LNCaP clone FGC (cell line): ENCODE measurements around the gene MYO18B.

Experiments
- DNase-seq: peaks from one replicate; pipeline ENCODE4 v3.0.0-alpha.2; 2011; ENCODE audit warnings: low read depth
- H3K4me3 ChIP-seq: 2 replicates; pipeline ENCODE4 v1.5.1; 2011; ENCODE audit warnings: mild to moderate bottlenecking, low read depth, low read length, control low read depth
- TF ChIP-seq, protein P1 (sequence below): IDR thresholded peaks from 2 replicates; pipeline ENCODE4 v1.5.1; 2012; ENCODE audit warnings: mild to moderate bottlenecking; ENCODE audit not compliant: control insufficient read depth, insufficient read depth; ENCODE audit errors: extremely low read depth

Gene MYO18B

DNA sequence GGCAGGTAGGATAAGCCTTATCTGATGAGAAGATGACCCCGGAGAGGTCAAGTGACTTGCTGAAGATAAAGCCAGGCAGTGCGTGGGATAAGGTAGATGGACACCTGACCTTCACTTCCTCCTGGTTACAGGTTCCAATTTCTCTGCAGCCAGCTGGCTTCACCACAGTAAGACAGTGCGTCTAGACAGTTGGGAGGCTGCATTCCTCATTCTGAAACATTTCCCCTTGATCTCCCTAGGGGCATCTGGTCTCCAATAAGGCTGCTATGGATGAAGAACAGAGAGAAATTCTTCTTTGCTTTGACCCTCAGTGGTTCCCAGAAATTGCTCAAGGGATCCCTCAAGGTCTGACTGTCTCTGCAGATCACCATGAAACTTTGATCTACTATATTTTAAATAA is 211.3 kb downstream of the MYO18B start:
- H3K4me3 ChIP-seq = no peak overlapping the region
- TF ChIP-seq, protein P1, sequence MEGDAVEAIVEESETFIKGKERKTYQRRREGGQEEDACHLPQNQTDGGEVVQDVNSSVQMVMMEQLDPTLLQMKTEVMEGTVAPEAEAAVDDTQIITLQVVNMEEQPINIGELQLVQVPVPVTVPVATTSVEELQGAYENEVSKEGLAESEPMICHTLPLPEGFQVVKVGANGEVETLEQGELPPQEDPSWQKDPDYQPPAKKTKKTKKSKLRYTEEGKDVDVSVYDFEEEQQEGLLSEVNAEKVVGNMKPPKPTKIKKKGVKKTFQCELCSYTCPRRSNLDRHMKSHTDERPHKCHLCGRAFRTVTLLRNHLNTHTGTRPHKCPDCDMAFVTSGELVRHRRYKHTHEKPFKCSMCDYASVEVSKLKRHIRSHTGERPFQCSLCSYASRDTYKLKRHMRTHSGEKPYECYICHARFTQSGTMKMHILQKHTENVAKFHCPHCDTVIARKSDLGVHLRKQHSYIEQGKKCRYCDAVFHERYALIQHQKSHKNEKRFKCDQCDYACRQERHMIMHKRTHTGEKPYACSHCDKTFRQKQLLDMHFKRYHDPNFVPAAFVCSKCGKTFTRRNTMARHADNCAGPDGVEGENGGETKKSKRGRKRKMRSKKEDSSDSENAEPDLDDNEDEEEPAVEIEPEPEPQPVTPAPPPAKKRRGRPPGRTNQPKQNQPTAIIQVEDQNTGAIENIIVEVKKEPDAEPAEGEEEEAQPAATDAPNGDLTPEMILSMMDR = no peak
- no peak for DNase-seq

DNA sequence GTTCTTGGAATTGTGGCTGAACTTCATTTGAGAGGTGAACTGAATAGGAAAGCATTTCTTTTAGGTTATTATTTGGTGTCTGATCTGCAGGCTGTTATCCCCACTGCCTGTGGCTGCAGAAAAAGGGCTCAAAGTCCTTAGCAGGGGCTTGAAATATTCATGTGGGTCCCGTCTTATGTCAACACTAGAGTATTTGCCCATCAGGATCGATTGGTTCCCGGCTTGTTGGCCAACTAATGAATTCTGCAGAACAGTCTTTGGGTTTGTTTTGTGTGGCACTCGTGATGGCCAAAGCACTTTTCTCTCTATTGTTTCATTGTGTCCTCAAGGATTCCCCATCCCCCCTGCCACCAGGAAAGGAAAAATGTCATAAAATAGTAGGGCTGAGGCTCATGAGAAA is 211.9 kb downstream of the MYO18B start:
- TF ChIP-seq, protein P1 = no peak
- DNase-seq = no peak
- no peak overlapping the region for H3K4me3 ChIP-seq

DNA sequence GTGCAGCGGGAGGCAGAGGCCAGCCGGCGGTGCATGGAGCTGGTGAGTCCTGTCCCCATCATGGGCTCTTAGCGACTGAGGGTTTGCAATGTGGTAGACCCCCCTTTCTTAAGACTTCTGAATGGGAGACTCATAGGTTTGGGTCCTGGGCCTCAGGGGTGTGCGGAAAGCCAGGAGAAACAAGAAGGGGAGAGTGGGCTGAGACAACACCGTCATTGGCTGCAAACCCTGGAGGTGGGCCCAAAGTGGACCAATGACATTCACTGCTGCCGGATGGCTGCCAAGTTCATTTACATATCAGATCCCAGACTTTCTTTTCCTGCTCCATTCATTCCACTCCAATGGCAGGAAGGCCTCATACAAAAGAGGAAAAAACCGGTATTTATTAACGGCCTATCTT is 213.3 kb downstream of the MYO18B start:
- DNase-seq = no peak
- TF ChIP-seq, protein P1 = no peak
- no peak overlapping the region for H3K4me3 ChIP-seq

DNA sequence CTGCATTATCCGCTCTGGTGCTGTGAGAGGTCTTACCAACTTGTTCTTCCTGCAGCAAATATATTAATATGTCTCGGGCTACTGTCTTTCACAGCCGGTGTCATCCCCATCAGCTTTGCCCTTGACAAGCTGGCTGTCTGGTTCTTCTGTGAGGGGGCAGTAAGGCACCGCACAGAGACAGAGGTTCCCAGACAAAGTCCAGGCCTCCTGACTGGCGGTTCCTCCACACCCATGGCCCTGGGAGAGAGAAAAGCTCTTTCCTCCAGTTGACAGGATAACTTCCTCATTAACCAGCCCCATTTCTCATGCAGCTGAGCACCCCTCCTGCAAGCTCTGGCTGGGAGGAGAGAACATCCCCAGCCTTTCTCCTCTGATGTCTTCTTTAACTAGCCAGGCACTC is 214.8 kb downstream of the MYO18B start:
- TF ChIP-seq, protein P1 = no peak
- DNase-seq = no peak
- no peak overlapping the region for H3K4me3 ChIP-seq

DNA sequence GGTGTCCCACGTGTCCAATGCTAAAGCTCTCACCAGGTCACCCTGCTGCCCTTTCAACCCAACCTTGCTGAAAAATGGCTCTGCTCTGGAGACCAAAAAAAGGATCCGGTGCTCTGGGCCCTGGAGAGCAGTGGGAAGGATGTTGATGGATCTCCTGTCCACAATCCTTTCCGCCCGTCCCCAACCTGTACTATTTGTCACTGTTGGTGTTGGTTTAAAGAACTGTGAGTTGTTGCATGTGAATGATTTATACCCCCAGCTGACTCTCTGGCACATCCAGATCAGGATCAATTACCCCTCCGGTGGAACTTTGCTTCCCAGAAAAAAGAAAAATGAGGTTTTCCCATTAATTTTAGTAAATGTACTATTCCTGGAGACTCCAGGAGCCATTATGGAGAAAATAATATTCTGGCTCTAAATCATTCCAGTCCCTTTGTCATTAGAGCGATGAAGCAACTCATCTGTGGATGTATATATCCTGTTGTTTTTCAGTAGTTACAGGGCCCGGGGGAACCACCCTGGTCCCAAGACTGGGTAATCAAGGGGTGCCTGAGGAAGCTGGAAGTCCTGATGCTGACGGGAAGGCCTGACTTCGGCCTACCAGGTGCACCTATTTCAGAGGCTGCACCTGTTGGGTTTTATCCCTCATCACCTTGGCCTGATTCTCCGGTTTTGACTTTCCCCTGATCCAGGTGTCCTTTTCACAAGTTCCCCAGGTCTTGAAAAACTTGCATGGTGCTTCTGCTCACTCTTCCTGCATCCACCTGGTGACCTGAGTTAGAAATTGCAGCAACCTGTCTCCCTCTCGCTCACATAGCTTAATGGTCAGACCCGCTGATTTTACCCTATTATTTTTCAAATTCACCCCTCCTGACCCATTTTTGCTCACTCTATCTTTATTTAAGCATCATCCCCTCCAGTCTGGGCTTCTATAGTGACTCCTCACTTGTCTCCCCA is 218.1 kb downstream of the MYO18B start:
- no peak overlapping the region for H3K4me3 ChIP-seq
- no peak for DNase-seq

DNA sequence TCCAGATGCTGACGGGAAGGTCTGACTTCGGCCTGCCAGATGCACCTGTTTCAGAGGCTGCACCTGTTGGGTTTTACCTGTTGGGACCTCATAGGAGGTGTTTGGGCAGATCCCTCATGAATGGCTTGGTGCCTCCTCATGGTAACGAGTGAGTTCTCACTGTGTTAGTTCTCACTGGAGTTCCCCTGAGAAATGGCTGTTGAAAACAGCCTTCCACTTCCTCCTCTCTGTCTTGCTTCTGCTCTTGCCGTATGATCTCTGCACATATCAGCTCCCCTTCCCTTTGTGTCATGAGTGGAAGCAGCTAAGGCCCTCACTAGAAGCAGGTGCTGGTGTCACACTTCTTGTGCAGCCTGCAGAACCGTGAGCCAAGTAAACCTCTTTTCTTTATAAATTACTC is 219.7 kb downstream of the MYO18B start:
- no peak for DNase-seq
- TF ChIP-seq, protein P1 = no peak
- no peak overlapping the region for H3K4me3 ChIP-seq

More for the DNA sequence above, 218.1 kb downstream of the MYO18B start:
- TF ChIP-seq, protein P1 = no peak
